Esophagus (tissue), 2 donors: ENCODE results near the gene IDH3A. TPM values are rescaled to one million over a fixed set of nuclear protein-coding genes. Genes with fewer than 3 reads are reported as not detected.

ENCODE experiments used
- H3K27ac ChIP-seq, 2 donors: one replicate each; pipeline ENCODE4 v1.5.1; 2013; ENCODE audit warnings: low read depth in 2 of 2, mild to moderate bottlenecking in 2 of 2, inconsistent platforms in 1 of 2, low read length in 1 of 2, moderate library complexity in 1 of 2
- H3K27me3 ChIP-seq, 2 donors: one replicate each; pipeline ENCODE4 v1.6.1; 2013; ENCODE audit warnings: low read length in 2 of 2, control low read depth in 1 of 2, mild to moderate bottlenecking in 1 of 2; ENCODE audit not compliant: insufficient read depth in 2 of 2, control insufficient read depth in 1 of 2
- H3K36me3 ChIP-seq, 2 donors: one replicate each; pipeline ENCODE4 v1.6.1; 2013; ENCODE audit warnings: low read length in 1 of 2; ENCODE audit not compliant: control insufficient read depth in 2 of 2, insufficient read depth in 2 of 2
- H3K4me1 ChIP-seq, 2 donors: one replicate each; pipeline ENCODE4 v1.6.1; 2013; ENCODE audit warnings: low read length in 1 of 2; ENCODE audit not compliant: control insufficient read depth in 2 of 2, insufficient read depth in 2 of 2
- H3K4me3 ChIP-seq, 2 donors: one replicate each; pipeline ENCODE4 v1.5.1; 2013; ENCODE audit warnings: low read length in 2 of 2, mild to moderate bottlenecking in 2 of 2, low read depth in 1 of 2, moderate library complexity in 1 of 2
- H3K9me3 ChIP-seq, 2 donors: one replicate each; pipeline ENCODE4 v1.6.1; 2013; ENCODE audit warnings: mild to moderate bottlenecking in 2 of 2, low read depth in 1 of 2, low read length in 1 of 2, moderate library complexity in 1 of 2; ENCODE audit not compliant: control insufficient read depth in 2 of 2, insufficient read depth in 1 of 2
- WGBS, 2 donors: extraction: QIAGEN DNeasy Blood & Tissue Kit; methylation state at CpG; one replicate each; pipeline ENCODE4 v1.1.7; 2013; 5-methylcytosine and 5-hydroxymethylcytosine counted together
- polyA plus RNA-seq, 2 donors: library from polyadenylated mRNA; stranded (reverse); fragments of 200-250 nt; gene quantifications; one replicate each; pipeline ENCODE4 v1.2.3, GENCODE V29; 2013
- donor health status: healthy with polysubstance abuse.
- donor health status: Bipolar disorder and iron deficiency.

The IDH3A gene
- polyA plus RNA-seq, 2 donors, result 20.0 to 37.6 TPM

GRCh38 chr15:78205856-78206255 lies 56.7 kb downstream of the IDH3A start:
- H3K9me3 ChIP-seq, result no peaks in the 10 kb centered on the region
- H3K4me3 ChIP-seq, result no peak overlapping the region
- peaks cover 8 to 15% of the 10 kb centered on the region in 2 donors for H3K4me1 ChIP-seq
- no peaks in the 10 kb centered on the region for H3K36me3 ChIP-seq
- H3K27me3 ChIP-seq, result no peaks in the 10 kb centered on the region
- no peak overlapping the region for H3K27ac ChIP-seq
- WGBS, 2 donors, result 94% methylated on average over 9 to 10 of the region's 10 CpGs

- H3K4me3 ChIP-seq, result no peak overlapping the region
- no peaks in the 10 kb centered on the region for H3K36me3 ChIP-seq
- 58 to 61% methylated on average over 12 of the region's 12 CpGs for WGBS, 2 donors
- H3K27ac ChIP-seq, result no peak overlapping the region
- no peaks in the 10 kb centered on the region for H3K27me3 ChIP-seq
- H3K4me1 ChIP-seq, result peaks cover 8 to 19% of the 10 kb centered on the region in 2 donors
- no peaks in the 10 kb centered on the region for H3K9me3 ChIP-seq
Measured at GRCh38 chr15:78206326-78207109, 57.4 kb downstream of the IDH3A start.

GRCh38 chr15:78207110-78207458 lies 57.9 kb downstream of the IDH3A start:
- WGBS, 2 donors, result 72 to 77% methylated on average over 5 of the region's 5 CpGs

DNA sequence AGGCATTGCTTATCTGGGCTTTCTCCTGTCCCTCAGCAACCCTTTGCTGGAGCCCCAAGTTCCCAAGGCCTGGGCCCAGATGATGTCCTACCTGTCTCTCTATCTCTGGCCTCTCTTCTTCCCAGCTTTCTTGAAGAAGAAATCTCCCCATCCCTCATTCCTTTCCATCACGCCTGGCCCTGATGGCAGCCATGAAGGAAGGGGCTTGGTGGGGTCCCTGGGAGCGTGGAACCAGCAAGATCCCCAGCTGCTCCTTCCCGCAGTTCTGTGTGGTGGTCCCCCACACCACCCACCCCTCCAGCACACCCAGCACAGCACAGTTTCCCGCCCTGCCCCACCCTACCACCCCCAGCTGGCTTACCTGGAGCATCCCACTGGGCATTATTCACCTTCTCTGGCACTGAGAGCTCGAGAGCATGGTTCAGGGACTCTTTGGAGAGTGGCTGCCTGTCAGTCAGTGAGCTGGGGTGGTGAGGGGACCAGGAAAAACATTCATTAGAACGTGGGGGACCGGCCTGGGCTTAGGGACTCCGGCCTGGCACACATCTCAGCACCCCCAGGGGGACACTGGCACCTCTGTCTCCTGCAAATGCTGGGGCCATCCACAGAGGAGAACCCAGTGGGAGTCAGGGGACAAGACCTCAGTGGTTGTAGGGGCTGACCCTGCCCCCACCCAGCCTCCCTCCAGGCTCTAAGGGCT lies 58.6 kb downstream of the IDH3A start:
- WGBS, 2 donors, result 81 to 86% methylated on average over 8 of the region's 8 CpGs
- H3K4me1 ChIP-seq, result peaks cover 13 to 27% of the 10 kb centered on the region in 2 donors
- H3K27me3 ChIP-seq, result no peaks in the 10 kb centered on the region

More at GRCh38 chr15:78207110-78207458, 57.9 kb downstream of the IDH3A start:
- Histone ChIP-seq H3K4me1 (peaks cover 8 to 21% of the 10 kb centered on the region in 2 donors), H3K9me3 (no peaks in the 10 kb centered on the region), H3K27ac (no peak overlapping the region), H3K27me3 (no peaks in the 10 kb centered on the region), H3K4me3 (no peak overlapping the region), H3K36me3 (no peaks in the 10 kb centered on the region)

GRCh38 chr15:78208341-78208844 lies 59.2 kb downstream of the IDH3A start:
- Histone ChIP-seq H3K4me1 (peaks cover 18 to 32% of the 10 kb centered on the region in 2 donors), H3K36me3 (no peaks in the 10 kb centered on the region), H3K4me3 (no peak overlapping the region), H3K9me3 (no peaks in the 10 kb centered on the region), H3K27ac (no peak overlapping the region), H3K27me3 (no peaks in the 10 kb centered on the region)
- 92 to 94% methylated on average over 8 of the region's 8 CpGs for WGBS, 2 donors

More for the DNA sequence above, 58.6 kb downstream of the IDH3A start:
- H3K36me3 ChIP-seq, result no peaks in the 10 kb centered on the region
- no peaks in the 10 kb centered on the region for H3K9me3 ChIP-seq
- H3K4me3 ChIP-seq, result no peak overlapping the region
- H3K27ac ChIP-seq, result no peak overlapping the region

DNA sequence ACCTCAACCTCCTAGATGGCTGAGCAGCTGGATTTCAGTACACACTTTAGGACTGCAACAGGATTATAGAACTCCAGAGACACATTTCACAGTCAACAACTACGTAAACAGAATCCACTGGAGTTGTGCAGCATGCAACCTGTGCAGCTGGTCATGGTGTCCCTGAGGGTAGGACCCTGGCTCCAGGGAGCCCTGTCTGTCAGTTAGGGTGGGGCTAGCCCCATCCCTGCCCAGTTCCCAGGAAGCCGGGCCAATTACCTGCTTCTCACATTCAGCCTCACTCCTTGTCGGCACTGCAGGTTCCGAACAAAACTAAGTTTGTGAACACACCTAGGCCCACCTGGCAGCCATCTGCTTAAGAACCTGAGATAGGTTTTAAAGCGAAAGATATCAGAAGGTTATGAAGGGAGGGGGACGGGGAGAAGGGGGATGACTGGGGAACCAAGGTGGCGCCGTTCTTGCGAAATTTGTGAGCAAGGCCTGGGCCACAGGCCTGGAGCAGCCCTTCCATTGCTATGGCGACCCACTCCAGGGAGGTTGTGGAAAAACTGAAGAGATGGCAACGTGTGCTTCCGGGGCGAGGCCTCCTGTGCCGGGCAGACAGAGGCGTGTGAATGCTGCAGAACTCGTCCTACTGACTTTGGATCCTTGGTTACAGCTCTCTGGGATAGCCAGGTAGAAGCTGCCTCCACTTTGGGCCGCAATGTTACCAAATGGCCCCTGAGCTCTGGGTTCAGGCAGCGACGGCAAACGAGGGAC lies 59.9 kb downstream of the IDH3A start:
- 72 to 75% methylated on average over 20 of the region's 20 CpGs for WGBS, 2 donors
- Histone ChIP-seq H3K9me3 (no peaks in the 10 kb centered on the region), H3K27me3 (no peaks in the 10 kb centered on the region), H3K4me1 (peaks cover 20 to 39% of the 10 kb centered on the region in 2 donors), H3K27ac (peak overlapping the region; percentile 60 to 91), H3K36me3 (no peaks in the 10 kb centered on the region), H3K4me3 (no peak overlapping the region)

- H3K9me3 ChIP-seq, result no peaks in the 10 kb centered on the region
- H3K4me3 ChIP-seq, result no peak overlapping the region
- H3K4me1 ChIP-seq, result peaks cover 20 to 39% of the 10 kb centered on the region in 2 donors
- no peaks in the 10 kb centered on the region for H3K27me3 ChIP-seq
- H3K36me3 ChIP-seq, result no peaks in the 10 kb centered on the region
- WGBS, 2 donors, result 53 to 61% methylated on average over 9 of the region's 9 CpGs
- peak overlapping the region; percentile 60 to 91 for H3K27ac ChIP-seq
Measured at GRCh38 chr15:78209646-78210348, 60.6 kb downstream of the IDH3A start.

- WGBS, 2 donors, result 43 to 51% methylated on average over 5 of the region's 5 CpGs
- H3K9me3 ChIP-seq, result no peaks in the 10 kb centered on the region
- H3K4me1 ChIP-seq, result peaks cover 20 to 39% of the 10 kb centered on the region in 2 donors
- H3K4me3 ChIP-seq, result no peak overlapping the region
- H3K27me3 ChIP-seq, result no peaks in the 10 kb centered on the region
- H3K27ac ChIP-seq, result peak overlapping the region; percentile 60 to 91
- H3K36me3 ChIP-seq, result no peaks in the 10 kb centered on the region
Measured at GRCh38 chr15:78210349-78210717, 61.2 kb downstream of the IDH3A start.
